ENCODE data around the gene KRT83.

GRCh38 chr12:52319097-52319496, 2.1 kb downstream of the KRT83 start:
- TF ChIP-seq CTCF (IDR thresholded peaks at IDR 0.05; ENCODE audit: low read depth, low read length, poor library complexity, severe bottlenecking) = no peak
- no peak for TF ChIP-seq EZH2phosphoT487 (IDR thresholded peaks at IDR 0.05; ENCODE audit: borderline replicate concordance, low read length)

Measured in DOHH2 (cell line).